NB4 (cell line): ENCODE data around the gene DDX51.

Experiments used
- MAX ChIP-seq: IDR thresholded peaks from 2 replicates; pipeline ENCODE4 v1.6.1; 2011; ENCODE audit warnings: low read depth, low read length
- MYC ChIP-seq: IDR thresholded peaks from 2 replicates; pipeline ENCODE4 v1.6.1; 2011; ENCODE audit warnings: low read depth, low read length
- POLR2A ChIP-seq: IDR thresholded peaks from 2 replicates; pipeline ENCODE4 v1.6.1; 2011; ENCODE audit warnings: mild to moderate bottlenecking; ENCODE audit not compliant: insufficient read length; ENCODE audit errors: extremely low read depth
- TF ChIP-seq, protein P1 (sequence below): IDR thresholded peaks from one replicate; pipeline ENCODE4 v1.5.1; 2012; ENCODE audit warnings: low read depth, low read length

DNA sequence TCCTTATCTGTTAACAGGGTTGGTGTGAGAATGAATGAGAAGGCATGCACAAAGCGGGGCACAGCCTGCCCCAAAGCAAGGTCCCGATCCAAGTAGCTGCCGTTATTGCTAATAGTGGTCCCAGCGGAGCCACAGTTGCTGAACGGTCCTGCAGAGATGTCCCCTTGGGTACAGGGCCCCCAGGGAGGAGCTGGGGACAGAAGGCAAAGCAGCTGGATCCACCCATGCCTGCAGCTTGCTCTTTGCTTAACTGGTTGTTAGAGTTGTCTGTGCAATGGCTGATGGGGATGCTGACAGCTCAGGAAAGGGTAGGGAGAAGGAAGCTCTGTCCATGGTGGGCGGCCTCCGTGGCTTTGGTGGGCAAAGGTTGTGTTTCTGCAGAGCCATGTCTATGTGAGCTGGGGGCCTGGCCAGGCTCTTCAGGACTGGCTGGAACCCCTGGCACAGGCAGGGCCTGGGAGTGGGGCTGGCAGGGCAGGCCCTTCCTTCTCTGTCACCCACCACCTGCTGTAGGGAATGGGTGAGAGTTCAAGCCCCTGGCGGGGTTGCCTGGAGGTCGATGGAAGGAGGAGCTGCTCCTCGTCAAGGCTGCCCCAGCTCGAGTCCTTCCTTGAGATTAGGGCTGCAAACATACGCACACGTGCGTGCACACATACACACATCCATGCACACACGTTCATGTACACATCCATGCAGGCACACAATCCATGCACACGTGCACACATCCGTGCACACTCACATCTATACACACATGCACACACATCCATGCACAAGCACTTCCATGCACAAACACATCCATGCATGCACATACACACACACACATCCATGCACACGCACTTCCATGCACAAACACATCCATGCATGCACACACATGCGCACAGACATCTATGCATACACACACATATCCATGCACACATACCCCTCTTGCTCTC, 35.6 kb upstream of the DDX51 start:
- TF ChIP-seq, protein P1, sequence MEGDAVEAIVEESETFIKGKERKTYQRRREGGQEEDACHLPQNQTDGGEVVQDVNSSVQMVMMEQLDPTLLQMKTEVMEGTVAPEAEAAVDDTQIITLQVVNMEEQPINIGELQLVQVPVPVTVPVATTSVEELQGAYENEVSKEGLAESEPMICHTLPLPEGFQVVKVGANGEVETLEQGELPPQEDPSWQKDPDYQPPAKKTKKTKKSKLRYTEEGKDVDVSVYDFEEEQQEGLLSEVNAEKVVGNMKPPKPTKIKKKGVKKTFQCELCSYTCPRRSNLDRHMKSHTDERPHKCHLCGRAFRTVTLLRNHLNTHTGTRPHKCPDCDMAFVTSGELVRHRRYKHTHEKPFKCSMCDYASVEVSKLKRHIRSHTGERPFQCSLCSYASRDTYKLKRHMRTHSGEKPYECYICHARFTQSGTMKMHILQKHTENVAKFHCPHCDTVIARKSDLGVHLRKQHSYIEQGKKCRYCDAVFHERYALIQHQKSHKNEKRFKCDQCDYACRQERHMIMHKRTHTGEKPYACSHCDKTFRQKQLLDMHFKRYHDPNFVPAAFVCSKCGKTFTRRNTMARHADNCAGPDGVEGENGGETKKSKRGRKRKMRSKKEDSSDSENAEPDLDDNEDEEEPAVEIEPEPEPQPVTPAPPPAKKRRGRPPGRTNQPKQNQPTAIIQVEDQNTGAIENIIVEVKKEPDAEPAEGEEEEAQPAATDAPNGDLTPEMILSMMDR: no peak
- TF ChIP-seq POLR2A (no peak), MAX (no peak), MYC (no peak)
